Astrocyte (in vitro differentiated cells and primary cell): Measurements from ENCODE around the gene THSD7B. TPM values are rescaled to one million over a fixed set of nuclear protein-coding genes. Genes with fewer than 3 reads are reported as not detected.

ENCODE experiments used
- DNase-seq: peaks from one replicate; pipeline ENCODE4 v3.0.0-alpha.2; 2010; ENCODE audit warnings: low read depth
- FAIRE-seq: peaks from 2 replicates; lab custom pipeline; 2011; peaks lifted over from hg19 to GRCh38; lab: Jason Lieb, UNC
- H2AFZ ChIP-seq: 2 replicates; pipeline ENCODE4 v1.6.0; 2012; ENCODE audit warnings: low read depth, low read length, inconsistent platforms
- H3K27ac ChIP-seq: 2 replicates; pipeline ENCODE4 v1.5.1; 2011; ENCODE audit warnings: low read depth, low read length, inconsistent platforms
- H3K27me3 ChIP-seq: 2 replicates; pipeline ENCODE4 v1.6.0; 2011; ENCODE audit warnings: low read length, inconsistent platforms; ENCODE audit not compliant: insufficient read depth
- H3K36me3 ChIP-seq: 2 replicates; pipeline ENCODE4 v1.5.1; 2011; ENCODE audit warnings: low read length, inconsistent platforms; ENCODE audit not compliant: insufficient read depth
- H3K4me1 ChIP-seq: 2 replicates; pipeline ENCODE4 v1.5.1; 2011; ENCODE audit warnings: low read length, inconsistent platforms; ENCODE audit not compliant: insufficient read depth
- H3K4me2 ChIP-seq: 2 replicates; pipeline ENCODE4 v1.6.0; 2012; ENCODE audit warnings: low read length, inconsistent platforms
- H3K4me3 ChIP-seq: 2 replicates; pipeline ENCODE4 v1.5.1; 2011; ENCODE audit warnings: low read depth, mild to moderate bottlenecking, low read length, inconsistent platforms; ENCODE audit not compliant: insufficient read depth
- H3K79me2 ChIP-seq: 2 replicates; pipeline ENCODE4 v1.6.0; 2012; ENCODE audit warnings: mild to moderate bottlenecking, low read length, inconsistent platforms; ENCODE audit not compliant: insufficient read depth
- H3K9ac ChIP-seq: 2 replicates; pipeline ENCODE4 v1.6.0; 2012; ENCODE audit warnings: mild to moderate bottlenecking, low read length, inconsistent platforms
- H3K9me3 ChIP-seq: 2 replicates; pipeline ENCODE4 v1.5.1; 2012; ENCODE audit warnings: low read depth, mild to moderate bottlenecking, low read length, inconsistent platforms; ENCODE audit not compliant: insufficient read depth
- H4K20me1 ChIP-seq: 2 replicates; pipeline ENCODE4 v1.6.0; 2012; ENCODE audit warnings: low read length, inconsistent platforms; ENCODE audit not compliant: insufficient read depth
- H3K27ac Mint-ChIP-seq: one replicate; pipeline ENCODE4 v1.8.0; 2021; ENCODE audit warnings: mild to moderate bottlenecking, mixed read lengths; ENCODE audit not compliant: unreplicated experiment
- H3K27me3 Mint-ChIP-seq: one replicate; pipeline ENCODE4 v1.8.0; 2021; ENCODE audit warnings: low read depth, mixed read lengths; ENCODE audit not compliant: unreplicated experiment
- H3K36me3 Mint-ChIP-seq: one replicate; pipeline ENCODE4 v1.8.0; 2021; ENCODE audit warnings: low read depth, mixed read lengths; ENCODE audit not compliant: unreplicated experiment
- H3K4me1 Mint-ChIP-seq: one replicate; pipeline ENCODE4 v1.8.0; 2021; ENCODE audit warnings: low read depth, mixed read lengths; ENCODE audit not compliant: unreplicated experiment
- H3K4me3 Mint-ChIP-seq: one replicate; pipeline ENCODE4 v1.8.0; 2021; ENCODE audit warnings: mild to moderate bottlenecking, moderate library complexity, mixed read lengths; ENCODE audit not compliant: unreplicated experiment
- H3K9me3 Mint-ChIP-seq: one replicate; pipeline ENCODE4 v1.8.0; 2021; ENCODE audit warnings: mild to moderate bottlenecking, mixed read lengths; ENCODE audit not compliant: unreplicated experiment
- CTCF ChIP-seq: IDR thresholded peaks from 2 replicates; pipeline ENCODE4 v1.5.1; 2011; ENCODE audit warnings: low read depth, mild to moderate bottlenecking, inconsistent platforms, low read length, moderate library complexity; ENCODE audit not compliant: insufficient read depth
- EZH2 ChIP-seq: IDR thresholded peaks from 2 replicates; pipeline ENCODE4 v1.6.1; 2012; ENCODE audit warnings: mild to moderate bottlenecking, low read length, inconsistent platforms; ENCODE audit not compliant: insufficient read depth
- total RNA-seq: library from RNA; stranded (reverse); gene quantifications from 2 replicates; pipeline ENCODE4 v1.2.1, GENCODE V29; 2021

Gene THSD7B
- total RNA-seq, 1 donor from 2014 or later: 0.18 TPM

GRCh38 chr2:137607722-137608318, 842.5 kb downstream of the THSD7B start:
- no peaks in the 10 kb centered on the region for H3K27me3 ChIP-seq
- Mint-ChIP-seq H3K4me3 (no peak overlapping the region), H3K4me1 (no peaks in the 10 kb centered on the region), H3K27me3 (no peaks in the 10 kb centered on the region), H3K36me3 (no peaks in the 10 kb centered on the region), H3K27ac (no peak overlapping the region), H3K9me3 (no peaks in the 10 kb centered on the region)
- DNase-seq: no peak
- no peak overlapping the region for H3K4me2 ChIP-seq
- no peak overlapping the region for H3K27ac ChIP-seq
- no peaks in the 10 kb centered on the region for H3K79me2 ChIP-seq
- no peaks in the 10 kb centered on the region for H3K9me3 ChIP-seq
- H3K4me3 ChIP-seq: no peak overlapping the region
- TF ChIP-seq CTCF (no peak), EZH2 (no peak)
- H3K36me3 ChIP-seq: no peaks in the 10 kb centered on the region
- H2AFZ ChIP-seq: no peak overlapping the region
- no peaks in the 10 kb centered on the region for H3K4me1 ChIP-seq
- no peak for FAIRE-seq
- no peak overlapping the region for H3K9ac ChIP-seq
- no peaks in the 10 kb centered on the region for H4K20me1 ChIP-seq

GRCh38 chr2:137638932-137639331, 873.6 kb downstream of the THSD7B start:
- H4K20me1 ChIP-seq: no peaks in the 10 kb centered on the region
- no peaks in the 10 kb centered on the region for H3K9me3 ChIP-seq
- H3K4me1 ChIP-seq: no peaks in the 10 kb centered on the region
- DNase-seq (no peak), FAIRE-seq (no peak)
- no peaks in the 10 kb centered on the region for H3K4me1 Mint-ChIP-seq
- H3K27me3 Mint-ChIP-seq: no peaks in the 10 kb centered on the region
- no peak for TF ChIP-seq CTCF
- no peak for TF ChIP-seq EZH2
- H3K27me3 ChIP-seq: no peaks in the 10 kb centered on the region
- no peaks in the 10 kb centered on the region for H3K36me3 ChIP-seq
- H3K4me3 ChIP-seq: no peak overlapping the region
- H3K9me3 Mint-ChIP-seq: no peaks in the 10 kb centered on the region
- no peak overlapping the region for H3K27ac Mint-ChIP-seq
- no peak overlapping the region for H2AFZ ChIP-seq
- H3K4me2 ChIP-seq: no peak overlapping the region
- no peaks in the 10 kb centered on the region for H3K79me2 ChIP-seq
- H3K9ac ChIP-seq: no peak overlapping the region
- H3K4me3 Mint-ChIP-seq: no peak overlapping the region
- no peaks in the 10 kb centered on the region for H3K36me3 Mint-ChIP-seq
- H3K27ac ChIP-seq: no peak overlapping the region

- no peaks in the 10 kb centered on the region for H3K4me1 Mint-ChIP-seq
- no peaks in the 10 kb centered on the region for H3K27me3 Mint-ChIP-seq
- Histone ChIP-seq H4K20me1 (no peaks in the 10 kb centered on the region), H3K79me2 (no peaks in the 10 kb centered on the region), H3K4me3 (no peak overlapping the region), H3K36me3 (no peaks in the 10 kb centered on the region), H3K4me1 (no peaks in the 10 kb centered on the region), H3K9ac (no peak overlapping the region), H3K9me3 (no peaks in the 10 kb centered on the region), H3K4me2 (no peak overlapping the region), H3K27me3 (no peaks in the 10 kb centered on the region), H3K27ac (no peak overlapping the region), H2AFZ (no peak overlapping the region)
- H3K36me3 Mint-ChIP-seq: no peaks in the 10 kb centered on the region
- TF ChIP-seq CTCF (no peak), EZH2 (no peak)
- DNase-seq (no peak), FAIRE-seq (no peak)
- H3K27ac Mint-ChIP-seq: no peak overlapping the region
- no peak overlapping the region for H3K4me3 Mint-ChIP-seq
- H3K9me3 Mint-ChIP-seq: no peaks in the 10 kb centered on the region
Measured at GRCh38 chr2:137644731-137645130, 879.4 kb downstream of the THSD7B start.
